BJ (cell line): ENCODE measurements around the gene NFATC3. TPM values are rescaled to one million over a fixed set of nuclear protein-coding genes. Genes with fewer than 3 reads are reported as not detected.

Experiments used
- CTCF ChIA-PET: fragments of 350-600 bp; formaldehyde crosslinking; extraction: SDS; loops from one replicate; lab custom pipeline; 2021; ENCODE audit warnings: antibody characterized with exemption, inconsistent platforms; lab: Yijun Ruan, JAX
- POLR2A ChIA-PET: fragments of 300-600 bp; sonication (Branson Sonifier 250); formaldehyde crosslinking; extraction: SDS; loops from one replicate; lab custom pipeline; 2021; ENCODE audit warnings: antibody characterized with exemption; lab: Charles Lee
- DNase-seq: peaks from one replicate; pipeline ENCODE4 v3.0.0-alpha.2; 2011; ENCODE audit warnings: low read depth
- H3K27me3 ChIP-seq: 2 replicates; pipeline ENCODE4 v1.6.0; 2011; ENCODE audit warnings: low read length; ENCODE audit not compliant: control insufficient read depth, insufficient read depth
- H3K36me3 ChIP-seq: 2 replicates; pipeline ENCODE4 v1.5.1; 2011; ENCODE audit warnings: low read length; ENCODE audit not compliant: control insufficient read depth, insufficient read depth
- H3K4me3 ChIP-seq: 2 replicates; pipeline ENCODE4 v1.5.1; 2011; ENCODE audit warnings: low read depth, mild to moderate bottlenecking, control low read depth, low read length
- polyA plus RNA-seq: library from polyadenylated mRNA; depleted of rRNA; stranded (reverse); fragments of >200 nt; gene quantifications from 2 replicates; pipeline ENCODE4 v1.2.3, GENCODE V29; 2011
- TF ChIP-seq, protein P1 (sequence below): IDR thresholded peaks from 2 replicates; pipeline ENCODE4 v1.5.1; 2011; ENCODE audit warnings: low read depth, mild to moderate bottlenecking, control low read depth, inconsistent platforms, low read length, moderate library complexity; ENCODE audit not compliant: insufficient read depth

Gene NFATC3
- polyA plus RNA-seq, 1 experiment = 10.5 TPM

DNA sequence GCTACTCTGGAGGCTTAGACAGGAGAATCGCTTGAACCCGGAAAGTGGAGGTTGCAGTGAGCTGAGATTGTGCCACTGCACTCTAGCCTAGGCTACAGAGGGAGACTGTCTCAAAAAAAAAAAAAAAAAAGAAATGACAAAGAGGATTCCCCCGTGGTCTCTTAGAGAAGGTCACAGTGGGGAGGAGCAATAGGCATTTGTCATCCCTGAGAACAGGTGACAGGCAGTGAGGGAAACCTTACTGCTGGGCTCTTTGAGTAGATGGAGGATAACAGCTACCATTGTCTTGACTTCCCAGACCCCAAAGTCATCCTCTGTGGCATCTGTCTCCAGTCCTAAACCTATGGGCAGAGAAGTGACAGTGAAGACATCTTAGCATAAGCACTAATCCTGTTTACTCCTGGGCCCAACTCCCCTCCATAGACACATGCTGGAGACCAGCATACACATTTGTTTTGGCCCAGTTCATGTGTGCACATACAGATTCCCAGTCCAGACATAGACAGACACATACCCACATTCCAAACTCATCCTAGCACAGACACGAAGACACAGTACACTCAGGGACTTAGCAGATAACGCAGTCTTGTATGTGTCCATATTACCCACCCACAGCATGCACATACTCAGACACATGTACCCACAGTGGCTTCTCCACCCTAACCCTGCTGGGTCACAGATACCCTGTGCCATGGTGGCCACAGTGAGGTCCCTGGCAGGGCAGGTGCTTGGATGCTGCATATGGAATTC lies 148.1 kb downstream of the NFATC3 start:
- Histone ChIP-seq H3K4me3 (no peak overlapping the region), H3K27me3 (no peaks in the 10 kb centered on the region), H3K36me3 (peaks cover 4% of the 10 kb centered on the region)
- DNase-seq = no peak
- ChIA-PET POLR2A (no interaction called here), CTCF (interaction anchor here (1.9 kb wide), 1 partner anchor 139 kb away, joined by 6 read pairs; no protein-coding TSS in a partner anchor)
- TF ChIP-seq, protein P1, sequence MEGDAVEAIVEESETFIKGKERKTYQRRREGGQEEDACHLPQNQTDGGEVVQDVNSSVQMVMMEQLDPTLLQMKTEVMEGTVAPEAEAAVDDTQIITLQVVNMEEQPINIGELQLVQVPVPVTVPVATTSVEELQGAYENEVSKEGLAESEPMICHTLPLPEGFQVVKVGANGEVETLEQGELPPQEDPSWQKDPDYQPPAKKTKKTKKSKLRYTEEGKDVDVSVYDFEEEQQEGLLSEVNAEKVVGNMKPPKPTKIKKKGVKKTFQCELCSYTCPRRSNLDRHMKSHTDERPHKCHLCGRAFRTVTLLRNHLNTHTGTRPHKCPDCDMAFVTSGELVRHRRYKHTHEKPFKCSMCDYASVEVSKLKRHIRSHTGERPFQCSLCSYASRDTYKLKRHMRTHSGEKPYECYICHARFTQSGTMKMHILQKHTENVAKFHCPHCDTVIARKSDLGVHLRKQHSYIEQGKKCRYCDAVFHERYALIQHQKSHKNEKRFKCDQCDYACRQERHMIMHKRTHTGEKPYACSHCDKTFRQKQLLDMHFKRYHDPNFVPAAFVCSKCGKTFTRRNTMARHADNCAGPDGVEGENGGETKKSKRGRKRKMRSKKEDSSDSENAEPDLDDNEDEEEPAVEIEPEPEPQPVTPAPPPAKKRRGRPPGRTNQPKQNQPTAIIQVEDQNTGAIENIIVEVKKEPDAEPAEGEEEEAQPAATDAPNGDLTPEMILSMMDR = no peak

DNA sequence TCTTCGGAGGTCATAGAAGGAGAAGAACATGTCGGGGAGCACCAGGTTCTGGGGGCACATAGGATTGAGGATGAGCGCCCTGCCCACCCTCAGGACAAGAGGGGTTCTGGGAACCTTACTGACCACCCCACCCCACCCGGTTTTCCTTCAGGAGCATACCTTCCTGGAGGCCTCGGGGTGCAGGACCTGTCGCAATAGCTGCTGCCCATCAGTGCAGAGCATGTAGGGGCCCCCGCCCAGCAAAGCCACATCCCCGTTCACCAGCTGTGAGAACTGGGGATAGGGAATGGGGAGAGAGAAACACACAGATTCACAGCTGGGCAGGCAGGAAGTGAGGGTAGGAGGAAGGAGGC lies 148.6 kb downstream of the NFATC3 start:
- H3K4me3 ChIP-seq = no peak overlapping the region
- POLR2A ChIA-PET = no interaction called here
- no peak for DNase-seq
- CTCF ChIA-PET = interaction anchor here (1.4 to 1.9 kb wide), 2 partner anchors 140 to 417 kb away, joined by 5 to 6 read pairs; no protein-coding TSS in a partner anchor
- TF ChIP-seq, protein P1 = no peak
- H3K36me3 ChIP-seq = peaks cover 4% of the 10 kb centered on the region
- no peaks in the 10 kb centered on the region for H3K27me3 ChIP-seq

DNA sequence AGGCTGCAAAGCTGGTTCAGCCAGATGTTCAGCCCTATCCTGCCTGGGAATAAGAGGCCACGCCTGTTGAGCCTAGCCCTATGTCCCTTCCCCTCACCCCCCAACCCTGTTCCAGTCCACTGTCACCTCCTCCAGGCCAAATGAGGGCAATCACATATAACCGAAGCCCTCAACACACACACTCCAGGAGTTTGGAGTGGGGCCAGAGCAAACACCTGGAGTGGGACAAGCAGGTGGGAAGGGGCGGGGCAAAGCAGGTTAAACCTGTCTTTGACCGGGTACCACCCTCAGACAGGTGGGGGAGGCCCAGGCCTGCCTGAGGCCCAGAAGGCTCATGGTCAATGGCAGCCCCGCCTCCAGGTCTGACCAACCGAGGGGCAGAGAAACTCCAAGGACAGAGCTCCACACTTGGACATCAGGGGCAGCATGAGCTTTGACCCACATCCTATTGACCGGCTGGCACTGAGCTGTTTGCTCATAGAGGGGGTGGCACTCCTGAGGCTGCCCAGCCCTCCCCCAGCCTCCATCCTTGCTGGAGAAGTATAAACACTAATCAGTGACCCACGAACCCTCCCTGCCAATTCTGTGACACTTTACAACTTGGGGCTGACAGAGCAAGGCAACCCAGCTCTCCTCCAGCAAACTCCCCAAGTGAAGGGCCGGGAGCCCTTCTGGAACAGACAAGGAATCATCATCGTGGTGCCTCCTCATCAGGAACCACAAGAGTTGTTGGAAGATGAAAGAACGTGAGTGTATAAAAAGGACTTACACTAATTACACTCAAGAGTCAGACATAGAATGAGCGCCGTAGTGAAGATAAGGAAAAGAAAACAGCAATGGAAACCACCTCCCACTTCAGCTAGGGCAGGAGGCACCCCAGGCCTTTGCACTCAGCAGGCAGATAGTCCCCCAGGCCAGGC lies 149.3 kb downstream of the NFATC3 start:
- TF ChIP-seq, protein P1 = no peak
- Histone ChIP-seq H3K27me3 (no peaks in the 10 kb centered on the region), H3K36me3 (peaks cover 4% of the 10 kb centered on the region), H3K4me3 (no peak overlapping the region)
- ChIA-PET CTCF (interaction anchor here (1.4 to 1.9 kb wide), 2 partner anchors 140 to 418 kb away, joined by 5 to 6 read pairs; no protein-coding TSS in a partner anchor), POLR2A (no interaction called here)
- no peak for DNase-seq

DNA sequence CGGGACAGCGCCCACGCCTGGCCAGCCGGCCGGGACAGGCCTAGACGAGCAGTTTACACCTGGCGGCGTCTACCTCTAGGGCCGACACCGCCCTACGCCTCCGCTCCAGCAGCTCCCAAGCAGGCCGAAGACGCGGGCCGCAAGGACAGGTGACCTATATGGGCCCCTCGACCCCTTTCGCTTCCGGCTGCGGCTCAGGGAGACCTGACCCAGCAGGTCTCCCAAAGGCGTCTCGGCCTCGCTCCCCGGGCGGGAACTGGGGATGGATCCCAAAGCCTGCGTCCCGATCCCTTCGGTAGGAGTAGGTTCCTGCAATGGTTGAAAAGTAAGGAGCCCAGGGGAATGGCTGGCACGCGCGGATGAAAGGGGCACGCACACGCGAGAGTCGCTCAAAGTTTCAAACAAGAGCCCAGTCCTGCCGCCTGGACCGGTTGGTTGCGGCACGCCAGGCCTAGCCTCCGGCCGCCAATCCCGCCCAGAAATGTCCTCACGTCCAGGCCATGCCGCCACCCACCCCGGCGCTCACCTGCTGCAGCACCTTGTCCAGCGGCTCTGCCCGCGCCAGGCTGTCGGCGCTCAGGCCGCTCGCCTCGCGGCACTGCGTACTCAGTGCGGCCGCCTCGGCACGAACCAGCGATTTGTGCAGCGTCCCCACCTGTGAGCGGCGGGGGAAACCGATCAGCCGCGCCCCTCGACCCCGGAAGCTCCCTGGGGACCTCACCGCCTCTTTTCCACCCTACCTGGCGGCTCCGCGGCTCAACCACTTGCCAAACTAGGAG lies 150.1 kb downstream of the NFATC3 start:
- DNase-seq = no peak
- no peak overlapping the region for H3K4me3 ChIP-seq
- ChIA-PET CTCF (interaction anchor here (1.4 to 1.9 kb wide), 3 partner anchors 141 to 419 kb away, joined by 4 to 6 read pairs (median 5); no protein-coding TSS in a partner anchor), POLR2A (no interaction called here)
- TF ChIP-seq, protein P1 = no peak
- H3K27me3 ChIP-seq = no peaks in the 10 kb centered on the region
- H3K36me3 ChIP-seq = peaks cover 1% of the 10 kb centered on the region; the same call in 1 of the 2 replicates
